NCI-H2196 treated with DMSO at 0.1 percent for 48 hours (cell line): Measurements from ENCODE around the gene TMEM178B.

Source experiments
- DNase-seq: peaks from one replicate; lab custom pipeline; 2025; ENCODE audit not compliant: unreplicated experiment; lab: John Stamatoyannopoulos, UW

The TMEM178B gene

DNA sequence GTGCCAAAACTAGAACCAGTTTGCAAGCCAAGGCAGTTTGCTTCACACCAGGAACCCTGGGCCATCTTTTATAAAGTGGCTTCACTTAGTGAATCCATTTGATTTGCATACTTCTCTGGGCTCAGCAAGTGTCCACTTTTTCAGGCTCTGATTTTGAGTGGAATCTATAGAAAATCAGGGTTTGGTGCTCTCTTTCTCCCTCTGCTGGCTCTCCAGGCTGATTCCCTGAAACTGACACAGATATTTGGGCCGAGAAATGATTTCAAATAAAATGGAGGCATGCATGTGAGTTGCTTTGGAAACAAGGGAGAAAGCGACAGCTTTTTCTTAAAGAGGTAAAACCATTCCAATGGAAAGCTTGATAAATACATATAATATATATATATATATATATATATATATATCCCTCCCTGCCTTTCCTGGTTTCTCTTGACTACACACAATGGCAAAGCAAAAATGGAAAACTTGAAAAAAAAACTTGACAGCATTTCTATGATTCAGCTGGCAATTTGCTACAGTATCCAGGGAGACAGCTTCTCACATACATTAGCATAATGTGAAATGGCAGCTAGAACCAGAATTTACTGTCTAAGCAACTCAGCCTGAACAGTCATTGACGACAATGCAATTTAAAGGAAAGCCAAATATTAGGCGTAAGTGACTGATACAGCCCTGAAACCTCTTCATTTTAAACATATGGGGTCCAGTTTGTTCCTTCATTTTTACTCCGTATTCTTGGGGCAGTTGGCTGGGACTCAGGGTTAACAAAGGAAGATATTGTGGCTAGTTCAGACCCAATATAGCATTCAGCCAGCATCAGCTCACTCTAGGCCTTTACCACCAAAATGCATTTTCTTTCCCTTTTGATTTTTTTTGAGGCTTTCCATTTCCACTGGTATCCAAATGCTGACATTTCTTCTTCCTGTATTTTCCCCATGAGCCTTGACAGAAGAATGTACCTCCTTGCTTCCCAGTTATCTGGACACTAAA, 188.5 kb downstream of the TMEM178B start:
- no peak for DNase-seq

DNA sequence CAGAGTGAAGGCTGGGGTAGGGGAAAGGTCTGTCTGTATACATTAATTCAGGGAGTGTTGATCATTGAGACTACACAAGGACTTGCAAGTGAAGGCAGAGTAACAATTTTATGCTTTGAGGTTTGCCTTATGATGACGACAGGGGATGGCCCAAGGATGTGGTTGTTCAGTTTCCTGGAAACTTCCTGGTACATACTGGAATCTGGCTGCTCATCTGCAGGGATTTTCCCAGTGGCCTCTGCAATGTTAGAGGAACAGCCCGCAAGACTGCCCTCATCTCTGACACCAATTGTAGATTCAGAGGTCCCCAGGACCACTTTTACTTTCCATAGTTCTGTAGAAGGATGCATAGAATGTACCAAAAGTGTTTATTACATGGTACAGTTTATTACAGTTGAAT, 189.6 kb downstream of the TMEM178B start:
- no peak for DNase-seq

GRCh38 chr7:141263983-141264382, 190.1 kb downstream of the TMEM178B start:
- no peak for DNase-seq

DNA sequence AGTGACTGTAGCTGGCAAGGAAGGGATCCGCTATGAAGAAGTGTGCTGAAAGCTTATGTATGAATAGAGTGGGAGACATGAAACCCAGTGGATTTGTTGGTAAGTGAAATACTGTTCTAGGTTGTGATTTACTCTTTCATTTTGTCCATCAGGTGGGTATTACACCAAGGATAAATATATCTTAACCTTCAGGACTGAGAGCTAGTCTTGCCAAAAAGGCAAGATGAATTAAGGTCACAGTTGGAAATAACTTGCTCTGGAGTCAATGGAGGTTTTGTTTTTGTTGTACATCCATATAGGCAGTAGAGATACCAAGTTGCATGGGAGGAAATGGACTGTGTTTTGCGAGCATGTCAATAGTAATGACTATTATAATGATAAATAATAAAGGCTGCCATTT, 190.6 kb downstream of the TMEM178B start:
- DNase-seq: no peak

DNA sequence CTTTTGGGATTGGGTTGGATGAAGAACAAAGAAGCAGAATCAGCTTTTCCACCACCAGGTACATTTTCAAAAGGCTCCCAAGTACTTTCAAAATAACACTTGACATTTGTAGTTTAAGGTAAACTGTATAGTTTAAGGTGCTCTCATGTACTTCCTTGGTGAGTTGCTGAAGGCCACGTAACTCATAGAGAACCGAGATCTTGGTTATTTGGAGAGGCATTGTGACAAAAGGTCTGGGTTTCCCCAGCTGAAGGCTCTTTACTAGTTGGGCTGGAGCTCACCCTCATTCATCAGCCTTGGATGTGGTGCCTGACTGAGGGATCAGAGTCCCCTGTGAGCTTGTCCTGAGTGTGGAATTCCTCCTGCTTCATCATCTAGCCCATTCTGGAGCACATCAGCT, 191.8 kb downstream of the TMEM178B start:
- DNase-seq: no peak

- no peak for DNase-seq
Observed at GRCh38 chr7:141268614-141269013, 194.8 kb downstream of the TMEM178B start.

GRCh38 chr7:141271451-141271850, 197.6 kb downstream of the TMEM178B start:
- DNase-seq: no peak

DNA sequence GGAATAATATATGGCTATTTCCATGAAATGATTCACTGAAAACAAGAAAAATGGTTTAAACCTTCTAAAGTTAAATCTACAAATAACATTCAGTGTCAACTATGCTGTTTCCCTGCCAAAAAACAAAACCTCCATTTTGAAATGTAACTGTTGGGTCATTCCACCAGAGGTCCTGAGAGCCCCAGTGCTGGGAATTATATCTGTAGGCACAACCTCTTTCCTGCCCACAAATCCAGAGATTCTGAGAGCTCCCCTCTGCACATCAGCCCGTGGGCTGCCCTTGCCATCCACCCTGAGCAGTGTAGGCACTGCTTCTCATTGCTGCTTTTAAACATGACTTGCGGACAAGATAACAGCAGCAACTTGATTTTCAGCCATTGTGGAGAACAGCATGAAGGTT, 198.6 kb downstream of the TMEM178B start:
- no peak for DNase-seq

DNA sequence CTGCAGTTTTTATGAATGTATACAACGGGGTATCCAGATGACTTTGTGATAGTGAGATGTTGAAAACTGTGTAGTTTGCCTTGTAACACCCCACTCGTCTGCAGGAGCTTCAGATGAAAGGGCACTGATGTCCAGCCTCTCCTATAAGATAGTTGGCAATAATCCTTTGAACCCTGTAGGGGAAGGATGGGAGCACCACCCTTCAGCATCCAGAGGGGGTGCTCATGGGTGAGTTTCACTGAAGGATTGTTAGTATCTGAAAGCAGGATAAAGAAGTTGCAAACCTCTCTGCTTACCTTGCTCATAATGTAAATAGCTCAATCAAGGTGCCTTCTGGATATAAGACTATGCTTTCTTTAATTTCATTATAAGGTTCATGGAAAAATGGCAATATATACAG, 201.5 kb downstream of the TMEM178B start:
- DNase-seq: no peak

DNA sequence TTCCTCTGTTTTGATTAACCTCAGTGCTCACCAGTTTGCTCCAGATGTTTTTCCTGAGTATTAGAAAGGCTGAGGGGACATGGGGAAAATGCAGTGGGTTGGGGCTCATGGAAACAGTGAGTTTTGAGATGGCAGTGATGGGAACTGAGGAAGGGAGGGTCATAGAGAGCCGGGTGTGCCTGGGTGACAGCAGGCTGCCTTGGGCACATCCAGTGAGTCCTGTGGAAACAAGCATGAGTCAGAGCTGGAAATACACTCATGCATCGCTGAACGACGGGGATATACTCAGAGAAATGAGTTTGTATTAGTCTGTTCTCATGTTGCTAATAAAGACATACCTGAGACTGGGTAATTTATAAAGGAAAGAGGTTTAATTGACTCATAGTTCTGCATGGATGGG, 202.2 kb downstream of the TMEM178B start:
- DNase-seq: no peak

- DNase-seq: no peak
Observed at GRCh38 chr7:141280100-141280499, 206.2 kb downstream of the TMEM178B start.

DNA sequence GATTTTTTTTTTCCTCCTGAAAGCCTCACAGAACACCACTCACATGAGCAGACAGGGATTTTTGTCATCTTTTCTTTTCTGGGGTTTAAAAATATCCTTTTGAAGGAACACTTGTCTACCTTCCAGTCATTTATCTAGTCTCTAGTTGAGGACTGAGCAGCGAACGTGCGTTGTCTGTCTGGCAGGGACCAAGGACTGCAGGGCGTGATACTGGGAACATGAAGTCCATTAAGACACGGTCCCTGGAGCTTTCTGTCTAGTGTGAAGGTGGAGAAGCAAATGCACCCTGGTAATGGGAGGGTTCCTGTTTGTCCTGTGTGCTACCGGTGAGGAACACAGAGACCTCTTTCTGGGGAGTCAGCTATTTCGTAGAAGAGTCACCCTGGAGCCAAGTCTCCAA, 207.4 kb downstream of the TMEM178B start:
- DNase-seq: no peak

GRCh38 chr7:141286522-141286921, 212.7 kb downstream of the TMEM178B start:
- no peak for DNase-seq

GRCh38 chr7:141287936-141288335, 214.1 kb downstream of the TMEM178B start:
- DNase-seq: no peak

- no peak for DNase-seq
Observed at GRCh38 chr7:141288626-141289025, 214.8 kb downstream of the TMEM178B start.

DNA sequence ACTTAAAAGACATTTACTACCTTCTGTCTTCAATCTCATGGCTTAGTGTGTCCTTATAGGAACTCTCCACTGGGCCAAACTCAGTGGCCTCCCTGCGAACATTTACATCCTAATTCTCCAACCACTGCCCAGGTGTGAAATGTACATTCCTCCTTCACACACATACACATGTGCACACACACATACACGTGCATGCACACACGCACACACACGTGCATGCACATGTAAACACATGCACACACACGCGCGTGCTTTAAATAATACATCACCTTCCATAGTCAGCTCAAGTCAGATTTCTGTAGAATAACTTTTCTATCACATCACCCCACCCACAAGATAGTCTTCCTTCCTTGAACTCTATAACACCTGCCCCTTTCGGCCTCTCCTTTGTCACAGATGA, 216.5 kb downstream of the TMEM178B start:
- DNase-seq: no peak

- no peak for DNase-seq
Observed at GRCh38 chr7:141290973-141291372, 217.1 kb downstream of the TMEM178B start.

GRCh38 chr7:141291541-141291940, 217.7 kb downstream of the TMEM178B start:
- no peak for DNase-seq

DNA sequence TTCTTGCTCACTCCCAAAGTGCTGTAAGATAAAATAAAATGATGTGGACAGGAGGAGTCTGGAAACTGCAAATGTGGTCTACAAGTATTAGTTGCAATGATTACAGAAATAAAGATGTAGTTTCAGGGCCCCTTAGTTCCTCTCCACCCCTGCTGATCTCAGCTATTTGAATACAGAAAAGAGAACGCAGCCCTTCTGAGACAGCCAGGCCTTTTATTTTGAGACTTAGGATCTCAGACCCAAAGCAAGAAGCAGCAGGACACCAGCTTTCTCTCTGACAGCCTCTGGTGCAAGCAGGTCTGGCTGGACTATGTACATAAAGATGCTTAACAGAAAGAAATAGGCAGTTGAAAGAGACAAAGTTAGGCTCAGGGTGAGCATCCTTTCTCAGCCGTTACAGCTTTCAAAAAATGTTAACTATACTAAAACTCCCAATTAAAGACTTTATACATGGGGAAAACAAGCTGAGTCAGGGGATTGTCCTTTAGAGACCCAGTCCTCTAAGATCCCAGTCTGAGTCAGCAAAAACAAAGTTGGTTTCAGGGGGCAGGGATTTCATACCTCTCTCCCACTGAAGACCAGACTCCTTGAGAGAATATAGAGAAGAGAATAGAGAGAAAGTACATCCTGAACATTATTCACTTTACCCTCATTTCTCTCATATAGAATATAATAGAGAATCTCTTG, 220.4 kb downstream of the TMEM178B start:
- DNase-seq: no peak

DNA sequence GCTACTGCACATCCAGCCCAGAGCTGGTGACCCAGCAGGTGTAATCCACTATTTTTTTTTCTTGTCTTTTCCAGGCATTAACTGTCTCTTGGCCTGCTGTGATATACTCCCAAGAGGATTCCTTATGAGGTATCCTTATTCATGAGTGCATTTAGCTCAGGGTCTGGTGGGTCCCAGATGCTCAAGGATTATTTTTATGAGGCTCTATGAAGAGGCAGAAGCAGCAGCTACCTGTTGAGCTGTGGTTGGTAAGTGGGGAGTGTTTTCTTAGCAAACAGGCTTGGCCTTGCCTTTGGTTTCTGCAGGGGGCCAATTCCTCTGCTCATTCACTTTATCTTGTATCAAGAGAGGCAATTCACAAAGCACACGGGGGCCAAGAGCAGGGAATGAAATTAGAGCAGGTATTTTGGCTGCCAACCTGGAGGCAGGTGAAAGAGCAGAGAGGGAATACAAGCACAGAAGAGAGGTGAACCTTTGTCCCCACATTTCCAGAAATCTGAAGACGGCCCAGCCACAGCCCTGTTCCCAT, 221.6 kb downstream of the TMEM178B start:
- no peak for DNase-seq

GRCh38 chr7:141300816-141301215, 227.0 kb downstream of the TMEM178B start:
- no peak for DNase-seq

DNA sequence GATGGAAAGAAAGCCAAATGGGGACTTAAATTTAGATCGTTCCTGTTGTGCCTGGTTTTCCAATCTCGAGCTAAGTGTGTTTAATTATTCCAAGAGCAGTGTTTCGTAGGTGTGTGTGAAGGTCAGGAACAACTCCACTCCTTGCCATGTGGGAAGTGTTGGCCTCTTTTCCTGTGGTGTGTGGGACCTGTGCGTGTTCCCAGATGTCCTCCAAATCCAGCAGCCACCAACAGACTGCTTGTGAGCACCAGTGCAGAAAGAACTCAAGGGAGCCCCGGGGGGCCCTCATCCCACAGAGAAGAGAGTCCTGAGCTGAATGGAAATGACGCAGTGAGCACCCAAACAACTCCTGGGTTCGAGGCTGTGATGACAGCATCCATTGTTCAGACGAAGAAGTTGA, 227.7 kb downstream of the TMEM178B start:
- DNase-seq: no peak
